ENCODE measurements around the gene PARP15.
"Not testable (repeated sequence)": the region's sequence is repeated elsewhere in the genome, so short reads cannot be mapped to it uniquely, and the experiment has no call there.

PARP15 gene

GRCh38 chr3:122621112-122621511 is 43.7 kb downstream of the PARP15 start:
- no peak for DNase-seq

- no peak for DNase-seq
Measured at GRCh38 chr3:122623031-122623829, 45.8 kb downstream of the PARP15 start.

GRCh38 chr3:122626515-122627180 is 49.2 kb downstream of the PARP15 start:
- no peak for DNase-seq

- DNase-seq, result no peak
Measured at GRCh38 chr3:122627301-122627700, 49.9 kb downstream of the PARP15 start.

- DNase-seq, result no peak
Measured at GRCh38 chr3:122628567-122628966, 51.1 kb downstream of the PARP15 start.

GRCh38 chr3:122629763-122630162 is 52.3 kb downstream of the PARP15 start:
- DNase-seq, result no peak

GRCh38 chr3:122635789-122636188 is 58.3 kb downstream of the PARP15 start:
- no peak for DNase-seq

GRCh38 chr3:122636697-122637096 is 59.2 kb downstream of the PARP15 start:
- DNase-seq, result no peak

GRCh38 chr3:122640437-122640999 is 63.1 kb downstream of the PARP15 start:
- no peak for DNase-seq

- no peak for DNase-seq
Measured at GRCh38 chr3:122642935-122643334, 65.5 kb downstream of the PARP15 start.

- DNase-seq, result no peak
Measured at GRCh38 chr3:122646146-122646988, 68.9 kb downstream of the PARP15 start.

GRCh38 chr3:122651233-122651907 is 73.9 kb downstream of the PARP15 start:
- DNase-seq, result not testable (repeated sequence)

GRCh38 chr3:122651962-122652361 is 74.5 kb downstream of the PARP15 start:
- DNase-seq, result not testable (repeated sequence)

- not testable (repeated sequence) for DNase-seq
Measured at GRCh38 chr3:122658336-122658735, 80.9 kb downstream of the PARP15 start.

GRCh38 chr3:122660297-122660974 is 83.0 kb downstream of the PARP15 start:
- DNase-seq, result no peak

GRCh38 chr3:122661633-122662032 is 84.2 kb downstream of the PARP15 start:
- no peak for DNase-seq

GRCh38 chr3:122662505-122662904 is 85.1 kb downstream of the PARP15 start:
- DNase-seq, result no peak

GRCh38 chr3:122665226-122665786 is 87.9 kb downstream of the PARP15 start:
- no peak for DNase-seq

- DNase-seq, result no peak
Measured at GRCh38 chr3:122665881-122666280, 88.4 kb downstream of the PARP15 start.

- DNase-seq, result no peak
Measured at GRCh38 chr3:122668930-122669730, 91.7 kb downstream of the PARP15 start.

GRCh38 chr3:122671553-122671952 is 94.1 kb downstream of the PARP15 start:
- DNase-seq, result no peak

Measured in right forelimb (tissue), 1 donor.